Muscle layer of duodenum (tissue), 2 donors: Measurements from ENCODE around the gene SERPINA5.

Experiments
- H3K27ac ChIP-seq: one replicate; pipeline ENCODE4 v1.7.0; 2013; ENCODE audit warnings: mild to moderate bottlenecking, low read length
- H3K27me3 ChIP-seq: one replicate; pipeline ENCODE4 v1.7.0; 2013; ENCODE audit warnings: low read depth, mild to moderate bottlenecking, control low read depth, low read length
- H3K36me3 ChIP-seq, 2 donors: one replicate each; pipeline ENCODE4 v1.7.0; 2013; ENCODE audit warnings: low read length in 2 of 2, control low read depth in 1 of 2, mild to moderate bottlenecking in 1 of 2; ENCODE audit not compliant: insufficient read depth in 2 of 2, control insufficient read depth in 1 of 2
- H3K4me1 ChIP-seq, 2 donors: one replicate each; pipeline ENCODE4 v1.7.0; 2013; ENCODE audit warnings: low read length in 2 of 2, mild to moderate bottlenecking in 2 of 2, control low read depth in 1 of 2, moderate library complexity in 1 of 2; ENCODE audit not compliant: insufficient read depth in 2 of 2, control insufficient read depth in 1 of 2
- H3K4me3 ChIP-seq, 2 donors: one replicate each; pipeline ENCODE4 v1.7.0; 2013; ENCODE audit warnings: low read length in 2 of 2, low read depth in 1 of 2, mild to moderate bottlenecking in 1 of 2
- H3K9me3 ChIP-seq, 2 donors: one replicate each; pipeline ENCODE4 v1.7.0; 2013; ENCODE audit warnings: low read length in 2 of 2, control low read depth in 1 of 2, mild to moderate bottlenecking in 1 of 2; ENCODE audit not compliant: control insufficient read depth in 1 of 2
- donor health status: healthy.

SERPINA5 gene

DNA sequence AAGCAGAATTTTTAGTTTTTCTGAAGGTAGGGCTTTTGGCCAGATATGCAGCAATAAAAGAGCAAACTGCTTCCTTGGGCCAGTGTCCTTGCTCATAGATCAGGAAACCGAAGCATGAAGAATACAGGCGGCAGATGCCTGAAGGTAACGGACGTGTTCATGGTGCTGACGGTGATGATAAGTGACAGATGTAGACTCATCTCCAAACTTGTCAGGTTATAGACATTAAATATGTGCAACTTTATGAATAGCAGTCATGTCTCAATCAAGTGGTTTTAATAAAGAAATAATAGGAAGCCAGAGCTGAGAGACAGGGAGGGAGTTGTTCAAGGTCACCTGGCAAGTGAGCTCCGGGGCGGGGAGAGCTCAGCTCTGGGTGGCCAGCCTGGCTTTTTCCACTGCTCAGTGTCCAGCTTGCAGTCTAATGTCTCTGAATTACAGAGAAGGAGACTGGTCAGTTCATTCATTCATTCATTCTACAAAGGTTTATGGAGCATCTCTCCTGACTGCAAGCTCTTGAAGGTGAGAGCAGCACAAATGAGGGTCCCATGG, 1.0 kb downstream of the SERPINA5 start:
- Histone ChIP-seq H3K4me1 (peaks cover 0 to 8% of the 10 kb centered on the region in 2 donors), H3K27ac (no peak overlapping the region), H3K36me3 (no peaks in the 10 kb centered on the region), H3K27me3 (no peaks in the 10 kb centered on the region), H3K4me3 (no peak overlapping the region), H3K9me3 (no peaks in the 10 kb centered on the region)

DNA sequence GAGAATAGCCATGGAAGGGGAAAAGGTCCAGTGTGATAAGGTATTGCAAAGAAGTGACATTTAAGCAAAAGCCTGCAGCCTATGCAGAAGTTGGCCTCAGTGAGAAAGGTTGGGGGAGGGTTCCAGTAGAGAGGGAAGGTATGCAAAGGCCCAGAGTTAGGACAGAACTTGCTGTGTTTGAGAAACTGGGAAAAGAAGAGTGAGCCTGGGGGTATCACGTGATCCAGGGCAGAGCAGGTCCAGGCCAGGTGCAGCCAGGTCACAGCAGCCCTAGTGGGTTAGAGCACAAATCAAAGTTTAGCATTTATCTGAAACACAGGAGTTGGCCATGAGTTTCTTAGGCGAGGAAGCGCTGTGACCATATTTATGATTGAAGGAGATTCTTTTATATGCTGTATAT, 1.6 kb downstream of the SERPINA5 start:
- peaks cover 0 to 8% of the 10 kb centered on the region in 2 donors for H3K4me1 ChIP-seq
- no peaks in the 10 kb centered on the region for H3K27me3 ChIP-seq
- no peaks in the 10 kb centered on the region for H3K9me3 ChIP-seq
- no peak overlapping the region for H3K4me3 ChIP-seq
- H3K36me3 ChIP-seq: no peaks in the 10 kb centered on the region
- H3K27ac ChIP-seq: no peak overlapping the region

DNA sequence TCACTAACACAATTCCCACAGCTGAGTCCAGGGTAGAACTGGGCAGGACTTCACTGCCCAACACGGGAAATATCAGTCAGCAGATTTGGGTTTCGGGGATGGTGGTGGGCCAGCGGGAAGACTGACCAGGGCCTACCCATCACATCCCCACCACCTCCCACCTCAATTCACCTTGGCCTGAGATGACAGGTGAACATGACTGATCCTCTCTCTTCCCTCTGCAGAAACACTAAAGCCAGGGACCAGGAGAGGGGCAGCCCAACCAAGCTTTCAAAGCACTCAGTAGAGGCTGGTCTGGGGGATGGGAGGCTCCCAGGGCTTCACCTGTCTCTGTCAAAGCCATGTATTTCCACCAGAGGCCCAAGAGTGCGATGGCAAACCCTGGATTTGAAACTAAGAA, 2.3 kb downstream of the SERPINA5 start:
- no peaks in the 10 kb centered on the region for H3K36me3 ChIP-seq
- H3K4me1 ChIP-seq: peaks cover 0 to 8% of the 10 kb centered on the region in 2 donors
- no peaks in the 10 kb centered on the region for H3K9me3 ChIP-seq
- no peaks in the 10 kb centered on the region for H3K27me3 ChIP-seq
- no peak overlapping the region for H3K4me3 ChIP-seq
- no peak overlapping the region for H3K27ac ChIP-seq

DNA sequence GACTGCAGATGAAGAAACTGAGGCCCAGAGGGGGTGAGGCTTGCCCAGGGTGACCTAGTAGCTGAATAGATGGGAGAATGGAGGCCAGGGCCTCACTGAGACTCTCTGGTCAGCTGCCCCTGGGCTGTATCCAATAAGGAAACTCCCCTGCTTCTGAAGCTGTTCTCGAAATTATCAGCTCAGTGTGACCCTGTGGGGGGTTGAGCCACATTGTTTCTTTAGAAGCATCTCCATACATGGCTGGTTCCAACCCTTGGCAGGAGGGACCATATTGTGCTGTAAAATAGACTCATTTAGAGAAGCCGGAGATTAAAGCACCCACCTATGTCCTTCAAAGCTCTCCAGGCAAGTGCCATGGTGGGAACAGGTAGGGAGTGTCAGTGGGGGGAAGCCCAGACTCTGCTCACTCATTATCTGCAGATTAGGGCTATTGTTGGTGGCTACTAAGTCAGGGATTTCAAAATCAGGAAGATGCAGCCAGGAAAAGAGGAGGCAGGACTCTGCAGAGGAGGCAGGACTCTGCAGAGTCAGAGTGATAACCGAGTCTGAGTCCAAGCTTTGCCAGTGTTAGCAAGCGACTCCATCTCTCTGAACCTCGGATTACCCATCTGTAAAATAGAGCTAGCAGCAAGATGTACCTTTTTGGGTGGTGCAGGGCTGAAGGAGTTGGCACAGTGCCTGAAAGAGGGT, 3.5 kb downstream of the SERPINA5 start:
- Histone ChIP-seq H3K4me1 (peaks cover 0 to 8% of the 10 kb centered on the region in 2 donors), H3K27me3 (no peaks in the 10 kb centered on the region), H3K27ac (no peak overlapping the region), H3K9me3 (no peaks in the 10 kb centered on the region), H3K4me3 (no peak overlapping the region), H3K36me3 (no peaks in the 10 kb centered on the region)

DNA sequence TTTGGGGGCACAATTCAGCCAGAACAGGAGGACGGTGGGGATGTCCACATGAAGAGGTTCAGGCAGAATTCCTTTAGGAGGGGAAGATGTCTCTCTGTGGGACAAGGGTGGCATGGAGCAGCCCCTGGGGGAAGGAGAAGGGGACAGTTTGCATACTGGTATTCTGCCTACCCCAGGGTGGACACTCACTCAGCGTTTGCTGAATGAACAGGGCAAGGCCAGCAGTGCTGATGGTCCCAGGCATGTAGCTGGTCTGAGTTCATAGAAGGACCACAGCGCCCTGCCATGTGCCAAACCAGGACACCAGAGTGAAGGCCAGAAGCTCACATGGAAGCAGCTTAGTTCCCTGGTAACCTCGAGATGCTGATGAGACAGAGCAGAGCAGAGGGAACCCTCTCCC, 5.4 kb downstream of the SERPINA5 start:
- Histone ChIP-seq H3K27me3 (no peaks in the 10 kb centered on the region), H3K9me3 (no peaks in the 10 kb centered on the region), H3K4me1 (no peaks in the 10 kb centered on the region), H3K4me3 (no peak overlapping the region), H3K36me3 (no peaks in the 10 kb centered on the region), H3K27ac (no peak overlapping the region)

DNA sequence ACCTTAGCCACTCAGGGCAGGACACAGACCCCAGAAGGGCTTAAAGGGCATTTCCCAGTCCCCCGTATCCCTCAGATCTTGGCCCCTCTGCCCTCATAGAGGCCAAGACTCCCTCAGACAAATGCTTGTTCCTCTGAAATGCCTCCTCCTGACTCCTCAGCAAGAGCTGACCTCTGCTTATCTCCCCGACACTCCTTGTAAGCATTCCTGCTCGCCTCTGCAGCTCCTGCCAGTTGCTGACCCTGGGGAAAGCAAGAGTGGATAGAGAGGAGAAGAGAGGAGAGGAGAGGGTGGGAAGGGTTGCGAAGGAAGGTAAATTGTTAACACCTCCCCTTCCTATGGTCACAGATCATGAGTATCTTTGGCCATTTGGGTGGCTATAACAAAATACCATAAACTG, 7.1 kb downstream of the SERPINA5 start:
- H3K27ac ChIP-seq: no peak overlapping the region
- H3K9me3 ChIP-seq: no peaks in the 10 kb centered on the region
- no peaks in the 10 kb centered on the region for H3K4me1 ChIP-seq
- H3K27me3 ChIP-seq: no peaks in the 10 kb centered on the region
- no peaks in the 10 kb centered on the region for H3K36me3 ChIP-seq
- no peak overlapping the region for H3K4me3 ChIP-seq

DNA sequence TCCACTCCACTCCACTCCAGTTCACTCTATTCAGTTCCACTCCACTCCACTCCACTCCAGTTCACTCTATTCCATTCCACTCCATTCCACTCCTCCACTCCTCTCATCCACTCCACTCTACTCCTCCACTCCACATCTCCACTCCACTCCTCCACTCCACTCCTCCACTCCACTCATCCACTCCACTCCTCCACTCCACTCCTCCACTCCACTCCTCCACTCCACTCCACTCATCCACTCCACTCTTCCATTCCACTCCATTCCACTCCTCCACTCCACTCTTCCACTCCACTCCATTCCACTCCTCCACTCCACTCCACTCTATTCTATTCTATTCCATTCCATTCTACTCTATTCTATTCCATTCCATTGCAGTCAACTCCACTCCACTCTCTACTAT, 9.8 kb downstream of the SERPINA5 start:
- no peaks in the 10 kb centered on the region for H3K9me3 ChIP-seq
- H3K4me3 ChIP-seq: no peak overlapping the region
- H3K27me3 ChIP-seq: no peaks in the 10 kb centered on the region
- no peaks in the 10 kb centered on the region for H3K36me3 ChIP-seq
- H3K4me1 ChIP-seq: no peaks in the 10 kb centered on the region
- no peak overlapping the region for H3K27ac ChIP-seq

DNA sequence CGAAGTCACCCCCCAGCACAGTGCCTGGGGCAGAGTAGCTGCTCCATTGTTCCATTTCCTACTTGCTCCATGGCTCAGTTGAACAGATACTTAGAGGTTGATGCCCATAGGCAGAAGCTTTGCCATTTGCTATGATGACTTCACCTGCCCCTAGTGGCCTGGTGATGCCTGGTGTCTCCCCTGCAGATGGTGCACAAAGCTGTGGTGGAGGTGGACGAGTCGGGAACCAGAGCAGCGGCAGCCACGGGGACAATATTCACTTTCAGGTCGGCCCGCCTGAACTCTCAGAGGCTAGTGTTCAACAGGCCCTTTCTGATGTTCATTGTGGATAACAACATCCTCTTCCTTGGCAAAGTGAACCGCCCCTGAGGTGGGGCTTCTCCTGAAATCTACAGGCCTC, 10.6 kb downstream of the SERPINA5 start:
- Histone ChIP-seq H3K27ac (no peak overlapping the region), H3K9me3 (no peaks in the 10 kb centered on the region), H3K4me1 (no peaks in the 10 kb centered on the region), H3K4me3 (no peak overlapping the region), H3K36me3 (no peaks in the 10 kb centered on the region), H3K27me3 (no peaks in the 10 kb centered on the region)

DNA sequence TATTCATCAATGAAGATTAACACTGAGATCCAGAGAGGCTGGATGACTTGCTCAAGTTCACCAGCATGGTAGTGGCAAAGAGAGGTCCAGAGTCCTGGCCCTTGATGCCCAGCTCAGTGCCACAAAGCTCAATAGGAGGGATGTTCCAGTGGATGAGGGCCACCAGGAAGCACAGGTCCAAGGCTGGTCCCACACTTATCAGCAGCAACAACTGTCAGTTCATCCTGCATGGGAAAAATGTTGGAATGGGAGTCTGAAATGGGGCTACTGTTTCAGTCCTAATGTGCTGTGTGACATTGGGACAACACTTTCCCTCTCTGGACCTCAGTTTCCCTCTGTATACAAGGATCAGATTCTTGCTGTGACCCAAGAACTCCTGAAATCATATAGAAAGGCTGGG, 11.2 kb downstream of the SERPINA5 start:
- Histone ChIP-seq H3K9me3 (no peaks in the 10 kb centered on the region), H3K27ac (no peak overlapping the region), H3K27me3 (no peaks in the 10 kb centered on the region), H3K4me3 (no peak overlapping the region), H3K36me3 (no peaks in the 10 kb centered on the region), H3K4me1 (no peaks in the 10 kb centered on the region)

DNA sequence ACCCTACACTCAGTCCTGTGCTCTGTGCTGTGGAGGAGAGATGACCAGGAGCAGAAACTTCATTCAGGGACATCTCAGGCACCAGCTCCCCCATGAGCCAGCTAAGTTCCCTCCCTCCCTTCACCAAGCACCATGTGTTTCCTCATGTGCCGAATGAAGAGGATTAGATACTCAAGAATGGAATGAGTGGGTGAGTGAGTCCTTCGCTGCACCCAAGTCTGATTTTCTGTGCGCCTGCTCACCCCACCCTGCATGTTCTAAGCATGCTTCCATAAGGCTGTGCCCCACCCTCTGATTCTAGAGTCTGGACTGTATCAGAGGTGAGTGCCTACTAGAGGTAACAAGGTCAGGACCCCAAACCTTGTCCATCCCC, 12.1 kb downstream of the SERPINA5 start:
- Histone ChIP-seq H3K4me3 (no peak overlapping the region), H3K9me3 (no peaks in the 10 kb centered on the region), H3K27ac (no peak overlapping the region), H3K36me3 (no peaks in the 10 kb centered on the region), H3K4me1 (no peaks in the 10 kb centered on the region), H3K27me3 (no peaks in the 10 kb centered on the region)

DNA sequence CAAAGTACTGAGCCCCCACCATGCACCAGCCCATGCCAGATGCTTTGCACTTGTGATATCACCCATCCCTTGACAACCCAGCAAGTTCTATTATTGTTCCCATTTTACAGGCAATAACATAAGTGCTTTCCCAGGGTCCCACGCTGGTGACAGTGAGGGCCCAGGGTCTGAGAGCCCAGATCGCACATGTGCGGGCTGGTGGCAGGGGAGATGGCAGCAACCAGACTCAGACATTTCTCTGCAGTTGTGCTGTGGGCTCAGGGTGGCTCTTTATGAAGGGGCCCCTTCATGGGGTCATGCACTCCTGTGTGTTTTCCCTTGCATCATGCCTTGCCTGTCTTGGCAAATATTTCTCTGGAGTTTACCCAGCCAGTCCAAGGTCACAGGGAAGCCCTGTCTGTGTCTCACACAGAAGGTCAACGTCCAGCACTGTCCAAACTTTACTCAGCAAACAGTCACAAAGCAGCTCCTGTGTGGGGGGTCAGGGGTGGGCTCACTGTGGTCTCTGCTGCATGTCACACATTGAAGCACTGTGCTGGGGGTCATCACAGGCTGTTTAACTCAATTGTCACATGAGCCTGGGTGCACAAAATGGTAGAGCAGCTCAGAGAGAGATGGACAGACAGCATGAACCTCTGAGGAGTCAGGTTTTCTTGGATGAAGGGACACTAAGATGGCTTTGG, 12.7 kb downstream of the SERPINA5 start:
- no peak overlapping the region for H3K27ac ChIP-seq
- H3K9me3 ChIP-seq: no peaks in the 10 kb centered on the region
- no peaks in the 10 kb centered on the region for H3K4me1 ChIP-seq
- no peaks in the 10 kb centered on the region for H3K36me3 ChIP-seq
- no peaks in the 10 kb centered on the region for H3K27me3 ChIP-seq
- no peak overlapping the region for H3K4me3 ChIP-seq
